Nephron progenitor cell (in vitro differentiated cells): ENCODE data around the gene AP3D1.
A peak's percentile ranks its signal among the peaks of the same experiment; 100 is the strongest.

Experiments used
- DNase-seq: peaks from one replicate; pipeline ENCODE4 v3.0.0; 2021
- H3K27ac Mint-ChIP-seq: 2 replicates; pipeline ENCODE4 v1.8.0; 2021; ENCODE audit warnings: mild to moderate bottlenecking, moderate library complexity, mixed read lengths
- H3K27me3 Mint-ChIP-seq: 2 replicates; pipeline ENCODE4 v1.8.0; 2021; ENCODE audit warnings: mild to moderate bottlenecking, low read depth, mixed read lengths; ENCODE audit not compliant: poor library complexity
- H3K36me3 Mint-ChIP-seq: 2 replicates; pipeline ENCODE4 v1.8.0; 2021; ENCODE audit warnings: low read depth, mixed read lengths
- H3K4me1 Mint-ChIP-seq: 2 replicates; pipeline ENCODE4 v1.8.0; 2021; ENCODE audit warnings: mixed read lengths
- H3K4me3 Mint-ChIP-seq: 2 replicates; pipeline ENCODE4 v1.8.0; 2021; ENCODE audit warnings: mild to moderate bottlenecking, moderate library complexity, mixed read lengths
- H3K9me3 Mint-ChIP-seq: 2 replicates; pipeline ENCODE4 v1.8.0; 2021; ENCODE audit warnings: mild to moderate bottlenecking, moderate library complexity, mixed read lengths
- CTCF ChIP-seq: fragments of 200-600 bp; sonication (generic); IDR thresholded peaks from 2 replicates; pipeline ENCODE4 v1.5.0; 2021; ENCODE audit warnings: antibody characterized with exemption

AP3D1 gene

DNA sequence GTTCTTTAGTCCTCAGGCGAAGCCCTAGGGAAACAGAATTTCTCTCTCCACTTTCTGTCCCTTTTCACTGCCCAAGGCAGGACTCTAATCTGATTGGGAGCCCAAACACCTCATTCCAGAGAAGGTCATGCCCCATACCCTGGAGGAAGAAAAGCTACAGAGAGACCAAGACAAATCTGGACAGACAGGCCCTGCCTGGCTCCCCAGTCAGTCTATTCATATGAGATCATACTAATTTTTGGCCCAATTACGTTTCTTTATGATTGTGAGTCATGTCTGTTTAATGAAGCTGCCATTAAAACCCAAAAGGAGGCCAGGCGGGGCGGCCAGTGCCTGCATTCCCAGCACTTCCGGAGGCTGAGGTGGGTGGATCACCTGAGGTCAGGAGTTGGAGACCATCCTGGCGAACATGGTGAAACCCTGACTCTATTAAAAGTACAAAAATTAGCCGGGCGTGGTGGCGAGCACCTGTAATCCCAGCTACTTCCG is 3.3 kb upstream of the AP3D1 start:
- Mint-ChIP-seq H3K27me3 (peaks cover 9% of the 10 kb centered on the region), H3K9me3 (no peaks in the 10 kb centered on the region), H3K27ac (no peak overlapping the region), H3K4me3 (no peak overlapping the region), H3K4me1 (peaks cover 27% of the 10 kb centered on the region), H3K36me3 (no peaks in the 10 kb centered on the region)
- no peak for TF ChIP-seq CTCF
- DNase-seq = no peak

DNA sequence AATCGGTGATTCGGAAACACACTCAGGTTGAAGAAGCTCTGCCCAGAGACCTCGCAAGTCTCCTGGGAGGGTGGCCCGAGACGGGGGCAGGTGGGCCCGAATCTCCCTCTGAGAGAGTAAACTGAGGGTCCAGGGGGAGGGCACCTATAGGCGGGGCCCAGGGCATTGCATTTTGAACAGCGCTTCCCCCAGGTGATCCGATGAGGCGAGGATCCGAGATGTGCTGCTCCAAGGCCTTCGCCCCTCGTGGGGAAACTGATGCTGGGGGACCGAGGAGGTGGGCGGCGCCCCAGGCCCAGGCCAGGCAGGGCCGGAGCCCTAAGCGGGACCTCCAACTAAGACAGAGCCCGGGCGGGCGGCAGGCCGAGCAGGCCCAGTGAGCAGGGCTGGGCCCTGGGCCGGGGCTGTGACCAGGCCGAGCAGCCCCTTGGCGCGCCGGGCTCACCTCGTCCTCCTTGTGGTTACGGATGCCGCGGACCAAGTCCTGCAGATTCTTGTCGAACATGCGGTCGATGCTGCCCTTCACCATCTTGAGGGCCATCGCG is 500 bp downstream of the AP3D1 start:
- peaks cover 3% of the 10 kb centered on the region for H3K36me3 Mint-ChIP-seq
- peaks cover 44% of the 10 kb centered on the region for H3K4me1 Mint-ChIP-seq
- peaks cover 12% of the 10 kb centered on the region for H3K27me3 Mint-ChIP-seq
- H3K27ac Mint-ChIP-seq = no peak overlapping the region
- DNase-seq = peak; percentile 43
- no peaks in the 10 kb centered on the region for H3K9me3 Mint-ChIP-seq
- no peak for TF ChIP-seq CTCF
- peak overlapping the region; percentile 88 for H3K4me3 Mint-ChIP-seq

- H3K27ac Mint-ChIP-seq = peak overlapping the region; percentile 51
- H3K36me3 Mint-ChIP-seq = peaks cover 4% of the 10 kb centered on the region
- H3K27me3 Mint-ChIP-seq = peaks cover 12% of the 10 kb centered on the region
- H3K4me3 Mint-ChIP-seq = peak overlapping the region; percentile 88
- H3K9me3 Mint-ChIP-seq = no peaks in the 10 kb centered on the region
- no peak for TF ChIP-seq CTCF
- DNase-seq = no peak
- peaks cover 47% of the 10 kb centered on the region for H3K4me1 Mint-ChIP-seq
Measured at GRCh38 chr19:2149980-2150793, 1.2 kb downstream of the AP3D1 start.

DNA sequence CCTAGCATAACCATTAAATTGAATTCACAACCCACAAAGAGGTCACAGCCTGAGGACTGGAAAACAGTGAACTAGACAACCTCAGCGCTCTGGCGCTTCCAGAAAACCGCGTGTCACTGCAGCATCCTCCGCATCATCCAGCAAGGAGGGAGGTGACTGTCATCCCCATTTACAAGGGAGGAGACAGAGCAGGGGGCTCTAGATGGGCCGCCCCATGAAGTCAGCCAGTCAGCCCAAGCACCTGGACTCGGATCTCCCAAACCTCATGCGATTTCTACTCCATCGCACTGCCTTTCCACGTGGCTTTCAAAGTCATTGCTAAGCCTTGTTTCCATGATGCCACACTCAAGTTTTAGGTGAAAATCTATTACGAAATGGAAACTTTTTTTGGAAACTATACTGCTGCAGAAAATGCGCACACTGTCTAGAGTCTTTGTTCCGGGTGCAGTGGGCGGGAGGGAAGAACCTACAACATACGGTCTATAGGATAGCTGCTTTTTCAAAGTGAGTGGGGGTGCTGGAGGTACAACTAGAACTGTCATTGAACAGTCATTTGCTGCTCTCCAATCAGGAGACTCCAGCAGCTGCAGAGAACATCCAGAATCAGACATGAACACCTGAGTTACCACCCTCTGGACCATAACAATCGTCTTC is 2.8 kb downstream of the AP3D1 start:
- peaks cover 47% of the 10 kb centered on the region for H3K4me1 Mint-ChIP-seq
- peaks cover 13% of the 10 kb centered on the region for H3K36me3 Mint-ChIP-seq
- TF ChIP-seq CTCF = no peak
- peaks cover 7% of the 10 kb centered on the region for H3K27me3 Mint-ChIP-seq
- no peaks in the 10 kb centered on the region for H3K9me3 Mint-ChIP-seq
- DNase-seq = no peak
- no peak overlapping the region for H3K27ac Mint-ChIP-seq
- H3K4me3 Mint-ChIP-seq = peak overlapping the region; percentile 58

DNA sequence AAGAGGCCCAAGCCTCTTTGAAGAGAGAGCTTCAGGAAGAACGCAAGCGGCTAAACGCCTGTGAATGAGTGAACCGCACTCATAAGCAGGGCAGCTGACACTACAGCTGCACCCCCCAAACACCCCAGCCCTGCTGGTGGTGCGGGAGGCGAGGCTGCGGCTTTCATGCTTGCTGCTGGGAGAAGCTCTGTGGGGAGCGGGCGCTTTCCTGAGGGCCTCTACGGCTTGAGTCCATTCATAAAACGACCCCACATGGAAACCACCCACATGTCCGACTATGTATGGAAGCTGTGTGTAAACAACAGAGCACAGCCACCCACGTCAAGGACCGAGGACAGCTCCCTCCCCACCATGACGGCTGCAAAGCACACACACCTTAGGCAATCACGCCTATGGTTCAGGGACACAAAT is 5.5 kb downstream of the AP3D1 start:
- H3K4me3 Mint-ChIP-seq = no peak overlapping the region
- H3K4me1 Mint-ChIP-seq = peaks cover 48% of the 10 kb centered on the region
- H3K9me3 Mint-ChIP-seq = no peaks in the 10 kb centered on the region
- DNase-seq = no peak
- peaks cover 21% of the 10 kb centered on the region for H3K36me3 Mint-ChIP-seq
- no peak for TF ChIP-seq CTCF
- H3K27ac Mint-ChIP-seq = peak overlapping the region; percentile 80
- H3K27me3 Mint-ChIP-seq = peaks cover 3% of the 10 kb centered on the region
